ENCODE results near the gene RPS6KC1.

Gene RPS6KC1

GRCh38 chr1:213055767-213056166 lies 4.7 kb downstream of the RPS6KC1 start:
- DNase-seq (ENCODE audit: extremely low read depth, low read depth), result no peak
- TF ChIP-seq CTCF (IDR thresholded peaks at IDR 0.05; ENCODE audit: low read depth, low read length, missing control alignments), result no peak
- H3K4me3 ChIP-seq (replicated peaks; ENCODE audit: low read depth, low read length), result no peak overlapping the region

- TF ChIP-seq CTCF (IDR thresholded peaks at IDR 0.05; ENCODE audit: low read depth, low read length, missing control alignments), result no peak
- no peak for DNase-seq (ENCODE audit: extremely low read depth, low read depth)
- no peak overlapping the region for H3K4me3 ChIP-seq (replicated peaks; ENCODE audit: low read depth, low read length)
Measured at GRCh38 chr1:213057264-213058059, 6.4 kb downstream of the RPS6KC1 start.

- no peak overlapping the region for H3K4me3 ChIP-seq (replicated peaks; ENCODE audit: low read depth, low read length)
- DNase-seq (ENCODE audit: extremely low read depth, low read depth), result no peak
- TF ChIP-seq CTCF (IDR thresholded peaks at IDR 0.05; ENCODE audit: low read depth, low read length, missing control alignments), result no peak
Measured at GRCh38 chr1:213060836-213061235, 9.8 kb downstream of the RPS6KC1 start.

GRCh38 chr1:213061263-213061662 lies 10.2 kb downstream of the RPS6KC1 start:
- DNase-seq (ENCODE audit: extremely low read depth, low read depth), result no peak
- no peak for TF ChIP-seq CTCF (IDR thresholded peaks at IDR 0.05; ENCODE audit: low read depth, low read length, missing control alignments)
- no peak overlapping the region for H3K4me3 ChIP-seq (replicated peaks; ENCODE audit: low read depth, low read length)

- DNase-seq (ENCODE audit: extremely low read depth, low read depth), result no peak
- TF ChIP-seq CTCF (IDR thresholded peaks at IDR 0.05; ENCODE audit: low read depth, low read length, missing control alignments), result no peak
- H3K4me3 ChIP-seq (replicated peaks; ENCODE audit: low read depth, low read length), result no peak overlapping the region
Measured at GRCh38 chr1:213065800-213066199, 14.8 kb downstream of the RPS6KC1 start.

GRCh38 chr1:213066363-213066762 lies 15.3 kb downstream of the RPS6KC1 start:
- no peak overlapping the region for H3K4me3 ChIP-seq (replicated peaks; ENCODE audit: low read depth, low read length)
- DNase-seq (ENCODE audit: extremely low read depth, low read depth), result no peak
- TF ChIP-seq CTCF (IDR thresholded peaks at IDR 0.05; ENCODE audit: low read depth, low read length, missing control alignments), result no peak

GRCh38 chr1:213067352-213067751 lies 16.3 kb downstream of the RPS6KC1 start:
- no peak overlapping the region for H3K4me3 ChIP-seq (replicated peaks; ENCODE audit: low read depth, low read length)
- no peak for DNase-seq (ENCODE audit: extremely low read depth, low read depth)
- no peak for TF ChIP-seq CTCF (IDR thresholded peaks at IDR 0.05; ENCODE audit: low read depth, low read length, missing control alignments)

Data from HFF-Myc (cell line).